ENCODE data around the gene DSC3.

GRCh38 chr18:30987467-30988241, 54.9 kb downstream of the DSC3 start:
- TF ChIP-seq POLR2A (IDR thresholded peaks at IDR 0.05) = no peak
- TF ChIP-seq, protein P1, sequence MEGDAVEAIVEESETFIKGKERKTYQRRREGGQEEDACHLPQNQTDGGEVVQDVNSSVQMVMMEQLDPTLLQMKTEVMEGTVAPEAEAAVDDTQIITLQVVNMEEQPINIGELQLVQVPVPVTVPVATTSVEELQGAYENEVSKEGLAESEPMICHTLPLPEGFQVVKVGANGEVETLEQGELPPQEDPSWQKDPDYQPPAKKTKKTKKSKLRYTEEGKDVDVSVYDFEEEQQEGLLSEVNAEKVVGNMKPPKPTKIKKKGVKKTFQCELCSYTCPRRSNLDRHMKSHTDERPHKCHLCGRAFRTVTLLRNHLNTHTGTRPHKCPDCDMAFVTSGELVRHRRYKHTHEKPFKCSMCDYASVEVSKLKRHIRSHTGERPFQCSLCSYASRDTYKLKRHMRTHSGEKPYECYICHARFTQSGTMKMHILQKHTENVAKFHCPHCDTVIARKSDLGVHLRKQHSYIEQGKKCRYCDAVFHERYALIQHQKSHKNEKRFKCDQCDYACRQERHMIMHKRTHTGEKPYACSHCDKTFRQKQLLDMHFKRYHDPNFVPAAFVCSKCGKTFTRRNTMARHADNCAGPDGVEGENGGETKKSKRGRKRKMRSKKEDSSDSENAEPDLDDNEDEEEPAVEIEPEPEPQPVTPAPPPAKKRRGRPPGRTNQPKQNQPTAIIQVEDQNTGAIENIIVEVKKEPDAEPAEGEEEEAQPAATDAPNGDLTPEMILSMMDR (IDR thresholded peaks at IDR 0.05) = no peak
